DMS53 treated with DMSO at 0.1 percent for 48 hours (cell line): ENCODE results near the gene C19orf53.
"Not testable (repeated sequence)": the region's sequence is repeated elsewhere in the genome, so short reads cannot be mapped to it uniquely, and the experiment has no call there.

Experiments
- DNase-seq: peaks from one replicate; lab custom pipeline; 2025; ENCODE audit not compliant: unreplicated experiment; lab: John Stamatoyannopoulos, UW

C19orf53 gene

DNA sequence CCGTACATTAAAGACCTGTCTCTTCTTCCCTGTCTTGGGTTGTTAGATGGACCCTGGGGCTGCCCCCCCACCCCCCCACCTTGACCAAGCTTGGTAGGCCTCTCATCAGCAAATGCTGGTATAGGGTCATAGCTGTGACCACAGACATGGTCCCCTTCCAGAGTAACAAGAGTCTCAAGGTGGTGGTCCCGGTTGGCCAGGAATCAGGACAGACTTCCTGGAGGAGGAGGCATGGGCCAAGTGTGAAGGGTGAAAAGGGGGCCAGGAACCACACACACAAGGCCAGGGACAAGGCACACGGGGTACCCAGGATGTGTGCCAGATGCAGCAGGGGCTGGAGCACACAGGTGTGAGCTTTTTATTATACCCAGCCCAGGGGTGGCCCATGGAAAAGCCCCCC lies 11.0 kb upstream of the C19orf53 start:
- no peak for DNase-seq

- peak; percentile 7 for DNase-seq
Observed at GRCh38 chr19:13764101-13764807, 10.0 kb upstream of the C19orf53 start, which contains the start of gene MRI1. TSS of gene MRI1 (plus strand) at chr19:13764522. CDS start at chr19:13764589, 67 bp downstream.

DNA sequence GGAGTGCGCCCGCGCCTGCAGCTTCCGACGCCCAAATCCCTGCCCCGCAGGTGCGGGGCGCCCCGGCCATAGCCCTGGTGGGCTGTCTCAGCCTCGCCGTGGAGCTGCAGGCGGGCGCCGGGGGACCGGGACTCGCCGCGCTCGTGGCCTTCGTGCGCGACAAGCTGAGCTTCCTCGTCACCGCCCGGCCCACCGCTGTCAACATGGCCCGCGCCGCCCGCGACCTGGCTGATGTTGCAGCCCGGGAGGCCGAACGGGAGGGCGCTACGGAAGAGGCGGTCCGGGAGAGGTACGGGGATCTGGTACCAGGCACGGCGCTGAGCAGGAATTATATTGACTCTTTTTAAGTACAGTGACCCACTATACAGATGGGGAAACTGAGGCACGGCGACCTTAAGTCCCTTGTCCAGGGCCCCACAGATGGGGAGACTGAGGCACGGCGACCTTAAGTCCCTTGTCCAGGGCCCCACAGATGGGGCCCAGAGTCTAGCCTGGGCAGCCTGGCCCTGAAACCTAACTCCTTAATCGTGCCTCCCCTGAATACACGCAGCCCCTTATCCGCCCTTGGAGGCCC lies 9.3 kb upstream of the C19orf53 start:
- no peak for DNase-seq

GRCh38 chr19:13765395-13766094 lies 8.7 kb upstream of the C19orf53 start:
- no peak for DNase-seq

DNA sequence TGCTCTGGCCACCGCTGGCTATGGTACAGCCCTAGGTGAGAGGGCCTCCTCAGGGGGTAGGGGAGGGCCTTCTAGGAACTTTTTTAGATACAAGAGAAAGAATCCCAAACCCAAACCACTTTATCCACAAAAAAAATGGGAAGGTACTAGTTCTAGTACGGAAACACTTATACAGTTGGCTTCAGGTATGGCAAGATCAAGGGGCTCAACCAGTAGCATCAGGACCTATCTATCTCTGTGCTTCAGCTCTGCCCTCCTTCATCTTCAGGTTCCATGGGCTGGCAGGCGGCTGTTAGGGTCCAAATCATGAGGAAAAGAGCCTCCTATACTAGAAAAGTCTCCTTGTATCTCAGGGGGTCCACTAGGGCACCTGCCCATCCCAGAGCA lies 8.2 kb upstream of the C19orf53 start:
- DNase-seq, result no peak

GRCh38 chr19:13768510-13768909 lies 5.7 kb upstream of the C19orf53 start:
- no peak for DNase-seq

GRCh38 chr19:13770013-13770635 lies 4.1 kb upstream of the C19orf53 start:
- no peak for DNase-seq

DNA sequence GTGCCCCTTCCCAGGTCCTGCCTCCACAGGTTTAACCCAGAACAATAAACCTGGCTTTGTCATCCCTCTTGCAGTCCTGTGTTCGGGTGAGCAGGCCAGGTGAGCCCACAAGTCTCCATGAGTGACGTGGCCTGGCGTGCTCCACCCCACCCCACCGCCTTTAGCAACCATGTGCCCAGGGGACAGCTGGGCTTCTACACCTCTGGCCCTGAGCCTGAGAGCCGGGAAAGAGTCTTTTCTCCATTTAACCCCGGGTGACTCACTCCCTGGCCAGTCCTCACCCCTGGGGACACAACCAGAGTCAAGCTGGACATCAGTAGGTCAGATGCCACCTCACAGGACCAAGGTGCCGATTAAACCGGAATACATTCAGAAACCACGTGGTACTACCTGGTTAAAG lies 4.1 kb downstream of the C19orf53 start:
- no peak for DNase-seq

- no peak for DNase-seq
Observed at GRCh38 chr19:13778847-13779246, 4.6 kb downstream of the C19orf53 start.

DNA sequence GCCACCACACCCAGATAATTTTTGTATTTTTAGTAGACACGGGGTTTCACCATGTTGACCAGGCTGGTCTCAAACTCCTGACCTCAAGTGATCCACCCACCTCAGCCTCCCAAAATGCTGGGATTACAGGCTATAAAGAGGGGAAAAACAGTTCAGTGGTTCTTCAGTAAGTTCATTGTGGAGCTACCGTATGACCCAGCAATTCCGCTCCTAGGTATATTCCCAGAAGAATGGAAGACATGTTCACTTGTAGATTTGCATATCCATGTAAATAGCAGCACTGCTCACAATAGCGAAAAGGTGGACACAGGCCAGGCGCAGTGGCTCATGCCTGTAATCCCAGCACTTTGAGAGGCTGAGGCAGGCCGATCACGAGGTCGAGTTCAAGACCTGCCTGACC lies 5.5 kb downstream of the C19orf53 start:
- DNase-seq, result not testable (repeated sequence)

DNA sequence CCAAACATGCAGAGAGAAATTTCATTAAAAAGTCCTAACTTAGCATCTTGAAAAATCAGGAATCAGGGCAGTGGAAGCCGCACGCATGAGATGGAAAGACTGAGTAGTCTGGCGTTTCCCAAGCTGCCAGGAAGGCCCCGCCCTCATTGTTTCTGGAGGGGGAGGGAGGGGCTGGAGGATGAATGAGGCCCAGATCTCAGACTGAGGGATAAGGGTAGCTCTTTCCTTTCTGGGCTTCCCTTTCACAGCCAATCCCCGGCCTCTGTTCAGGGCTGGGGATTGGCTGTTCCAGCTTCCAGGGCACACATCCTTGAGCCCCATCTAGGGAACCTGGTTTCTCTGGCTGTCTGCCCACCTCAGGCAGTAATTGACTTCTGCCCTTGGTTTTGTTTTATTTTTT lies 7.3 kb downstream of the C19orf53 start:
- DNase-seq, result peak; percentile 7

DNA sequence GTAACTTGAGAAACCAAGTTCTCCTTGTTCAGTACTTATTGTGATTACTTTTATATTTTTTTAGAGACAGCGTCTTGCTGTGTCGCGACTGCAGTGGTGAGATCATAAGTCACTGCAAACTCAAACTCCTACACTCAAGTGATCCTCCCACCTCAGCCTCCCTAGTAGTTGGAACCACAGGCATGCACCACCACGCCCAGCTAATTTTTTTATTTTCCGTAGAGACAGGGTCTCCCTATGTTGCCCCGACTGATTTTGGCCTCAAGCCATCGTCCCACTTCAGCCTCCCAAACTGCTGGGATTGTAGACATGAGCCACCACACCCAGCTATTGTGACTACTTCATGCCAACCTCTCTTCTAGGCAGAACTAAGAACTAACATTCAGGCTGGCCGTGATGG lies 8.3 kb downstream of the C19orf53 start:
- DNase-seq, result no peak

DNA sequence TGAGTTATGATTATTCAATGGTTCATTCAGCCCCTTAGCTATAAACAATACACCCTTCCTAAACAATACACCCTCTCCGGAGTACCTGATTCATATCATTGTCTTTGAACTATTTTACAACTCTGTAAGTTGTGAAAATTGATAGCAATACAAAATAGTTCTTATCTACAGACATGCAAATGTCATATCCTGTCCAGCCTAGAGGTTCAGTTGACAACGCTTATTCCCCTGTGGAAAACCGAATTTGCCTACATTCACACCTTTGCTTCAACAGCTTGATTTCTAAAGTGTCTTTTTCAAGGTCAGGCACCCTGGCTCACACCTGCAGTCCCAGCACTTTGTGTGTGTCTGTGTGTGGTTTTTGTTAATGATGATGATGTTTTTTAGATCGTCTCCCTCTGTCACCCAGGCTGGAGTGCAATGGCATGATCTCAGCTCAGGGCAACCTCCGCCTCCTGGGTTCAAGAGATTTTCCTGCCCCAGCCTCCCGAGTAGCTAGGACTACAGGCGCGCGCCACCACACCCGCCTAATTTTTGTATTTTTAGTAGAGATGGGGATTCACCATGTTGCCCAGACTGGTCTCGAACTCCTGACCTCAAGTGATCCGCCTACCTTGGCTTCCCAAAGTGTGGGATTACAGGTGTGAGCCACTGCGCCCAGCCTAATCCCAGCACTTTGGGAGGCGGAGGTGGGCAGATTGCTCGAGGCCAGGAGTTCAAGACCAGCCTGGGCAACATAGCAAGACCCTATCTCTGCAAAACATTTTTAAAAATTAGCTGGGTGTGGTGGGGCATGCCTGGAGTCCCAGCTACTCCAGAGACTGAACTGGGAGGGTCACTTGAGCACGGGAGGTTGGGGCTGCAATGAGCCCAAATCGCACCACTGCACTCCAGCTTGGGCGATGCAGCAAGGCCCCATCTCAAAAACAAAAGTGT lies 9.6 kb downstream of the C19orf53 start:
- no peak for DNase-seq

DNA sequence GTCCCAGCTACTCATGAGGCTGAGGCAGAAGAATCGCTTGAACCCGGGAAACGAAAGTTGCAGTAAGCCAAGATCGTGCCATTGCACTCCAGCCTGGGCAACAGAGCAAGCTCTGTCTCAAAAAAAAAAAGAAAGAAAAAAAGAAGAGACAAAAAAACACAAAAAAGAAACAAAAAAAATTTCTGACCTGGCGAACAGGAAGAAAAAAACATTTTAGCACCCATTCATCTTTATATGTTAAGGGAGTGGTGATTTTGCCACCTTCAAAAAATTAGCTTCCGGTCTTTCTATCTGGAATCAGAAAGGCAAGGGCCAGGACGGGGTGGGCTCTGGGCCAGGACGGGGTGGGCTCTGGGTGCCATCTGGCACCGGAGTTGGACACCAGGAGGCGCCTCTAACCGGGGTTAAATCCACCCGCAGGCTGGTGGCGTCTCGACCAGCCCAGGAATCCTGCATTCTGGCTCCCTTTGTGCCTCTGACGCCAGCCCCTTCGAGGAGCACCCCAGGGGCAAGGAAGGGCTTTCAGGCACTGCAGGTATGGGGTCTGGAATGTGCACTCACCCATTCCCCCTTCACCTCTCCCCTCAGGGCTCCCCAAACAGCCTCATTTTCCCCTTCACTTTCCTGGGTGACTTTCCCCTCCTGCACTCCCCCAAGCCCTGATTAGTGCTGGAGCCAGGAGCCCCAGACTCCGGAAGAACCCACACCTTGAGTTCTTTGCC lies 10.6 kb downstream of the C19orf53 start:
- peak; percentile 13 for DNase-seq

DNA sequence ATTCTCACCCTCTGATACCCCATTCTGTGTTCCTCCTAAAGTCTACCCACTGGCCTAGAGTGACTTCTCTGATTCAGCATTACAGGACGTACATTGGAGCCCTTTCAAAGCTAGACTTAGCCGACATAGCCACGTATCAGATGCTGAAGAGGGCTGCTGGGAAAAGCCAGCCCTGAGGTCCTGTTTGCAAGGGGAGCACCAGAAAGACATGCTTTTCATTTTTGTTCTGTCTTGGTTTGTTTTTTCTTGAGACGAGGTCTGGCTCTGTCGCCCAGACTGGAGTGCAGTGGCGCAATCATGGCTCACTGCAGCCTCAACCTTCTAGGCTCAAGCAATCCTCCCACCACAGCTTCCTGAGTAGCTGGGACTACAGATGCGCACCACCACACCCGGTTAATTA lies 14.7 kb downstream of the C19orf53 start:
- no peak for DNase-seq

GRCh38 chr19:13790354-13790753 lies 16.1 kb downstream of the C19orf53 start:
- DNase-seq, result no peak

- DNase-seq, result not testable (repeated sequence)
Observed at GRCh38 chr19:13793317-13793716, 19.1 kb downstream of the C19orf53 start.

DNA sequence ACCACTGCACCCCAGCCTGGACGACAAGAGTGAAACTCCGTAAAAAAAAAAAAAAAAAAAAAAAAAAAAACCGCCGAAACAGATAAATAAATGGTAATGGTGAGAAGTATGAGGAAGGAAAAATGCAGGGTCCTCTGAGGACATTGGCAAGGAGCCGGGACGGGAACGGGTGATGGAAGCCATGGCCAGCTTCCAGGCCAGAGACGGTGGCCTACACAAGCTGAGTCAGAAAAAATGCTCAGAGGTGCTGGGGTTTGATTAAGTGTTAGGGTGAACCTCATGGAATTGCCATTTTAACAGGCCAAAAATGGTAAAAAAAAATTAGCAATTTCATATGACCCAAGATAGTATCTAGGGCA lies 20.1 kb downstream of the C19orf53 start:
- DNase-seq, result no peak

DNA sequence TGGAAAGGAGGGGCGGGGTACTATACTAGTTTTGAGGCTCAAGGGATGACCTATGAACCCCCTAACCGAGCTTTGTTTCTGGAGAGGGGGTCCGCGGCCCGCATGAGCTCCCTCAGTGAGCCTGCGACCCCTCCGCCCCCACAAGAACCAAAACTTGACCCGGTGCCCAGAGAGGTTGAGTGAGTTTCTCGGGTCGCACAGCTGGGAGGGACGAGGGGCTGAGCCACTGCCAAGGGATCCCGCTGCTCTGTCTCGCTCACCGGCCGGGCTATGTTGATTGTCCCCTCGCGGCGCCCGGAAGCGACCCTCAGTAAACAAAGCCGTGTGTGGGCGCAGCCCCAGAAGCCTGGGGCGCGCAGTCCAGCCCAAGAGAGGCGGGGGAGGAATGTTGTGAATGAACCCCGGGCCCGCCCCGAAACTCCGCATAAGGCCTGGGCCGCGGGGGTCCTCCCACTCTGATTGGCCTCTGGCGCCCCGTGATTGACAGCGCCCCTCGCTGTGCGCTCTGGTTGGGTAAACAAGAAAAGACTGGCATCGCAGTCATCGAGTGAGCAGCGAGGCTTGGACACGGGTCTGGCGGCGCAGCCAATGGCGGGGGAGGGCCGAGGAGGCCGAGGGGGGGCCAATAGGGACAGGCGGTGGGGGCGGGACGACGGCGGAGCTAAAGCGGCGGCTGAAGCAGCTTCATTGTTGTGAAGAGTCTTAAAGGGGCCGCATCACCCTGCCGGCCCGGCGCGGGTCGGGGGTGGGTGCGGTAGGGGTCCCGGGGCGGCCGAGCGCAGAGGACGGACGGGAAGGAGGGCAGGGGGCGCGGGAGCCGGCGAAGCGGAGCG lies 20.7 kb downstream of the C19orf53 start, which contains the start of gene ZSWIM4:
Gene ZSWIM4, plus strand, starts transcription at position 687 of the 833 bp plus-strand sequence. CDS start 206 bp downstream, outside the sequence.
- peak; percentile 92 for DNase-seq
